ENCODE data around the gene MORC2. TPM values are rescaled to one million over a fixed set of nuclear protein-coding genes. Genes with fewer than 3 reads are reported as not detected.

The MORC2 gene
- total RNA-seq, 2 experiments from 2014 or later: 18.3 to 18.6 TPM

- no peaks in the 10 kb centered on the region for H3K27me3 Mint-ChIP-seq (ENCODE audit: low read depth)
- peaks cover 33% of the 10 kb centered on the region for H3K4me1 Mint-ChIP-seq (ENCODE audit: low read depth)
- intact Hi-C loops (cut with micrococcal nuclease): no loop called here
- DNase-seq: no peak
- no peak overlapping the region for H3K4me3 Mint-ChIP-seq
- no peaks in the 10 kb centered on the region for H3K36me3 Mint-ChIP-seq (ENCODE audit: low read depth)
- H3K27ac Mint-ChIP-seq: no peak overlapping the region
- H3K9me3 Mint-ChIP-seq: no peaks in the 10 kb centered on the region
- CTCF ChIA-PET: interaction anchor here (0.6 to 2.4 kb wide), 3 partner anchors 29 to 301 kb away, joined by 3 to 15 read pairs (median 3); no protein-coding TSS in a partner anchor
Measured at GRCh38 chr22:30892286-30892685, 76.3 kb downstream of the MORC2 start.

- DNase-seq: no peak
- Mint-ChIP-seq H3K4me3 (no peak overlapping the region), H3K4me1 (ENCODE audit: low read depth) (peaks cover 33% of the 10 kb centered on the region), H3K36me3 (ENCODE audit: low read depth) (no peaks in the 10 kb centered on the region), H3K9me3 (no peaks in the 10 kb centered on the region), H3K27ac (no peak overlapping the region), H3K27me3 (ENCODE audit: low read depth) (no peaks in the 10 kb centered on the region)
- CTCF ChIA-PET: interaction anchor here (0.6 to 2.4 kb wide), 3 partner anchors 30 to 301 kb away, joined by 3 to 15 read pairs (median 3); no protein-coding TSS in a partner anchor
- intact Hi-C loops (cut with micrococcal nuclease): no loop called here
Measured at GRCh38 chr22:30891781-30892180, 76.8 kb downstream of the MORC2 start.

- Mint-ChIP-seq H3K9me3 (no peaks in the 10 kb centered on the region), H3K4me3 (no peak overlapping the region), H3K36me3 (ENCODE audit: low read depth) (no peaks in the 10 kb centered on the region), H3K4me1 (ENCODE audit: low read depth) (peaks cover 33% of the 10 kb centered on the region), H3K27ac (no peak overlapping the region), H3K27me3 (ENCODE audit: low read depth) (no peaks in the 10 kb centered on the region)
- intact Hi-C loops (cut with micrococcal nuclease): no loop called here
- CTCF ChIA-PET: interaction anchor here (1.0 to 2.4 kb wide), 3 partner anchors 20 to 191 kb away, joined by 3 to 15 read pairs (median 3); no protein-coding TSS in a partner anchor
- DNase-seq: no peak
Measured at GRCh38 chr22:30891443-30891755, 77.2 kb downstream of the MORC2 start.

- no peak overlapping the region for H3K4me3 Mint-ChIP-seq
- H3K9me3 Mint-ChIP-seq: no peaks in the 10 kb centered on the region
- intact Hi-C loops (cut with micrococcal nuclease): no loop called here
- H3K4me1 Mint-ChIP-seq (ENCODE audit: low read depth): peaks cover 33% of the 10 kb centered on the region
- CTCF ChIA-PET: interaction anchor here (0.6 to 2.4 kb wide), 4 partner anchors 20 to 192 kb away, joined by 3 to 15 read pairs (median 3); no protein-coding TSS in a partner anchor
- H3K27ac Mint-ChIP-seq: no peak overlapping the region
- H3K27me3 Mint-ChIP-seq (ENCODE audit: low read depth): no peaks in the 10 kb centered on the region
- peak; percentile 45 for DNase-seq
- no peaks in the 10 kb centered on the region for H3K36me3 Mint-ChIP-seq (ENCODE audit: low read depth)
Measured at GRCh38 chr22:30890686-30891442, 77.7 kb downstream of the MORC2 start.

- peaks cover 31% of the 10 kb centered on the region for H3K4me1 Mint-ChIP-seq (ENCODE audit: low read depth)
- no peak for DNase-seq
- no peaks in the 10 kb centered on the region for H3K27me3 Mint-ChIP-seq (ENCODE audit: low read depth)
- CTCF ChIA-PET: interaction anchor here (0.6 to 2.4 kb wide), 5 partner anchors 29 to 391 kb away, joined by 3 to 15 read pairs (median 6); no protein-coding TSS in a partner anchor
- no peak overlapping the region for H3K27ac Mint-ChIP-seq
- H3K4me3 Mint-ChIP-seq: no peak overlapping the region
- no peaks in the 10 kb centered on the region for H3K36me3 Mint-ChIP-seq (ENCODE audit: low read depth)
- H3K9me3 Mint-ChIP-seq: no peaks in the 10 kb centered on the region
- intact Hi-C loops (cut with micrococcal nuclease): no loop called here
Measured at GRCh38 chr22:30889996-30890480, 78.5 kb downstream of the MORC2 start.

GRCh38 chr22:30889268-30889995 is 79.1 kb downstream of the MORC2 start:
- no peaks in the 10 kb centered on the region for H3K36me3 Mint-ChIP-seq (ENCODE audit: low read depth)
- intact Hi-C loops (cut with micrococcal nuclease): no loop called here
- H3K4me3 Mint-ChIP-seq: no peak overlapping the region
- CTCF ChIA-PET: interaction anchor here (0.6 to 1.2 kb wide), 3 partner anchors 30 to 390 kb away, joined by 3 to 6 read pairs (median 6); no protein-coding TSS in a partner anchor
- no peaks in the 10 kb centered on the region for H3K27me3 Mint-ChIP-seq (ENCODE audit: low read depth)
- no peak for DNase-seq
- no peak overlapping the region for H3K27ac Mint-ChIP-seq
- H3K4me1 Mint-ChIP-seq (ENCODE audit: low read depth): peaks cover 25% of the 10 kb centered on the region
- no peaks in the 10 kb centered on the region for H3K9me3 Mint-ChIP-seq

- Mint-ChIP-seq H3K36me3 (ENCODE audit: low read depth) (no peaks in the 10 kb centered on the region), H3K4me1 (ENCODE audit: low read depth) (peaks cover 10% of the 10 kb centered on the region), H3K27me3 (ENCODE audit: low read depth) (no peaks in the 10 kb centered on the region), H3K4me3 (no peak overlapping the region), H3K9me3 (no peaks in the 10 kb centered on the region), H3K27ac (no peak overlapping the region)
- CTCF ChIA-PET: no interaction called here
- intact Hi-C loops (cut with micrococcal nuclease): no loop called here
- no peak for DNase-seq
Measured at GRCh38 chr22:30887861-30888260, 80.7 kb downstream of the MORC2 start.

GRCh38 chr22:30887453-30887852 is 81.1 kb downstream of the MORC2 start:
- CTCF ChIA-PET: no interaction called here
- H3K4me1 Mint-ChIP-seq (ENCODE audit: low read depth): peaks cover 10% of the 10 kb centered on the region

GRCh38 chr22:30885591-30885990 is 83.0 kb downstream of the MORC2 start:
- intact Hi-C loops (cut with micrococcal nuclease): no loop called here
- Mint-ChIP-seq H3K4me1 (ENCODE audit: low read depth) (peaks cover 2% of the 10 kb centered on the region), H3K27ac (no peak overlapping the region), H3K4me3 (no peak overlapping the region), H3K9me3 (no peaks in the 10 kb centered on the region), H3K27me3 (ENCODE audit: low read depth) (no peaks in the 10 kb centered on the region), H3K36me3 (ENCODE audit: low read depth) (no peaks in the 10 kb centered on the region)
- CTCF ChIA-PET: interaction anchor here (0.9 to 1.1 kb wide), 2 partner anchors 36 to 88 kb away, joined by 3 read pairs; no protein-coding TSS in a partner anchor
- DNase-seq: no peak

More at GRCh38 chr22:30887453-30887852, 81.1 kb downstream of the MORC2 start:
- H3K9me3 Mint-ChIP-seq: no peaks in the 10 kb centered on the region
- no peaks in the 10 kb centered on the region for H3K36me3 Mint-ChIP-seq (ENCODE audit: low read depth)
- no peak overlapping the region for H3K4me3 Mint-ChIP-seq
- no peak overlapping the region for H3K27ac Mint-ChIP-seq
- intact Hi-C loops (cut with micrococcal nuclease): no loop called here
- no peaks in the 10 kb centered on the region for H3K27me3 Mint-ChIP-seq (ENCODE audit: low read depth)
- no peak for DNase-seq

GRCh38 chr22:30885001-30885366 is 83.6 kb downstream of the MORC2 start:
- no peak for DNase-seq
- CTCF ChIA-PET: interaction anchor here (0.9 kb wide), 1 partner anchor 87 kb away, joined by 3 read pairs; no protein-coding TSS in a partner anchor
- Mint-ChIP-seq H3K27me3 (ENCODE audit: low read depth) (no peaks in the 10 kb centered on the region), H3K27ac (no peak overlapping the region), H3K36me3 (ENCODE audit: low read depth) (no peaks in the 10 kb centered on the region), H3K4me3 (no peak overlapping the region), H3K4me1 (ENCODE audit: low read depth) (no peaks in the 10 kb centered on the region), H3K9me3 (no peaks in the 10 kb centered on the region)
- intact Hi-C loops (cut with micrococcal nuclease): no loop called here

- Mint-ChIP-seq H3K36me3 (ENCODE audit: low read depth) (no peaks in the 10 kb centered on the region), H3K4me3 (no peak overlapping the region), H3K27ac (no peak overlapping the region), H3K9me3 (no peaks in the 10 kb centered on the region), H3K4me1 (ENCODE audit: low read depth) (no peaks in the 10 kb centered on the region), H3K27me3 (ENCODE audit: low read depth) (no peaks in the 10 kb centered on the region)
- DNase-seq: no peak
- intact Hi-C loops (cut with micrococcal nuclease): no loop called here
- CTCF ChIA-PET: interaction anchor here (0.6 to 0.9 kb wide), 2 partner anchors 87 to 296 kb away, joined by 3 read pairs; no protein-coding TSS in a partner anchor
Measured at GRCh38 chr22:30884211-30885000, 84.2 kb downstream of the MORC2 start.
